Transverse colon (tissue), 3 donors: ENCODE results near the gene TECPR1.

ENCODE experiments used
- EP300 ChIP-seq: sonication (generic); formaldehyde crosslinking; IDR thresholded peaks from one replicate; pipeline ENCODE4 v1.6.1; 2017; ENCODE audit warnings: antibody characterized with exemption, low read depth
- POLR2A ChIP-seq: fragments of 450-650 bp; IDR thresholded peaks from one replicate; pipeline ENCODE4 v1.6.1; 2016; ENCODE audit warnings: antibody characterized with exemption, mild to moderate bottlenecking, moderate library complexity
- TF ChIP-seq, protein P1 (sequence below), 5 experiments: fragments of 200-600 bp in 3 of 5; fragments of 450-650 bp in 2 of 5; sonication (generic) in 3 of 5; IDR thresholded peaks; 1 replicate in 2 of 5; 2 replicates in 3 of 5; pipeline ENCODE4 v1.5.1; 2016 to 2017; ENCODE audit warnings: antibody characterized with exemption in 5 of 5, inconsistent platforms in 3 of 5, mild to moderate bottlenecking in 2 of 5, moderate library complexity in 1 of 5

DNA sequence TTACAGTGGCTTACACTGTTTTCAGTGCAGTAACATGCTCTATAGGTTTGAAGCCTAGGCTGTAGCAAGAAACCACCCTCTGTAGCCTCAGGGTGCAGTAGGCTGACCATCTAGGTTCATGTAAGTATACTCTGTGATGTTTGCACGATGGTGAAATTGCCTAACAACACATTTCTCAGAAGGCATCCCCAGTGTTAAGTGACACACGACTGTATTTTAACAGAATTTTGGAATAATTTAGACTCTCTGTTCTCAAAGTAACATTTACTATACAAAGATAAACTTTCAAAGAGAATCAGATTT lies 85.4 kb downstream of the TECPR1 start:
- TF ChIP-seq, protein P1, sequence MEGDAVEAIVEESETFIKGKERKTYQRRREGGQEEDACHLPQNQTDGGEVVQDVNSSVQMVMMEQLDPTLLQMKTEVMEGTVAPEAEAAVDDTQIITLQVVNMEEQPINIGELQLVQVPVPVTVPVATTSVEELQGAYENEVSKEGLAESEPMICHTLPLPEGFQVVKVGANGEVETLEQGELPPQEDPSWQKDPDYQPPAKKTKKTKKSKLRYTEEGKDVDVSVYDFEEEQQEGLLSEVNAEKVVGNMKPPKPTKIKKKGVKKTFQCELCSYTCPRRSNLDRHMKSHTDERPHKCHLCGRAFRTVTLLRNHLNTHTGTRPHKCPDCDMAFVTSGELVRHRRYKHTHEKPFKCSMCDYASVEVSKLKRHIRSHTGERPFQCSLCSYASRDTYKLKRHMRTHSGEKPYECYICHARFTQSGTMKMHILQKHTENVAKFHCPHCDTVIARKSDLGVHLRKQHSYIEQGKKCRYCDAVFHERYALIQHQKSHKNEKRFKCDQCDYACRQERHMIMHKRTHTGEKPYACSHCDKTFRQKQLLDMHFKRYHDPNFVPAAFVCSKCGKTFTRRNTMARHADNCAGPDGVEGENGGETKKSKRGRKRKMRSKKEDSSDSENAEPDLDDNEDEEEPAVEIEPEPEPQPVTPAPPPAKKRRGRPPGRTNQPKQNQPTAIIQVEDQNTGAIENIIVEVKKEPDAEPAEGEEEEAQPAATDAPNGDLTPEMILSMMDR (IDR thresholded peaks at IDR 0.05) = no peak
- TF ChIP-seq EP300 = no peak
- no peak for TF ChIP-seq POLR2A
